H1 (cell line): ENCODE results near the gene NADK2. TPM values are rescaled to one million over a fixed set of nuclear protein-coding genes. Genes with fewer than 3 reads are reported as not detected.

Source experiments
- BCL11A ChIP-seq, 2 experiments: IDR thresholded peaks; one replicate each; pipeline ENCODE4 v1.6.1; 2011; ENCODE audit warnings: low read depth in 2 of 2, low read length in 2 of 2, mild to moderate bottlenecking in 2 of 2
- BRCA1 ChIP-seq: IDR thresholded peaks from 2 replicates; pipeline ENCODE4 v1.6.1; 2012; ENCODE audit warnings: low read depth, low read length, improper control_type of control experiment
- CHD1 ChIP-seq: IDR thresholded peaks from 2 replicates; pipeline ENCODE4 v1.6.1; 2012; ENCODE audit warnings: low read depth, low read length, improper control_type of control experiment
- E2F6 ChIP-seq: IDR thresholded peaks from 2 replicates; pipeline ENCODE4 v1.6.1; 2012; ENCODE audit warnings: inconsistent platforms
- EGR1 ChIP-seq: IDR thresholded peaks from 2 replicates; pipeline ENCODE4 v1.6.1; 2011; ENCODE audit warnings: low read depth, low read length, borderline replicate concordance
- HDAC2 ChIP-seq, 2 experiments: fragments of 300-600 bp in 1 of 2; sonication (generic) in 1 of 2; IDR thresholded peaks; 2 replicates each; pipeline ENCODE4 v1.6.1; 2011 to 2012; ENCODE audit warnings: low read depth in 2 of 2, low read length in 2 of 2, mild to moderate bottlenecking in 2 of 2, moderate library complexity in 2 of 2, borderline replicate concordance in 1 of 2, inconsistent platforms in 1 of 2
- HDAC6 ChIP-seq: IDR thresholded peaks from one replicate; pipeline ENCODE4 v1.7.1; 2012; ENCODE audit warnings: low read depth, mild to moderate bottlenecking, inconsistent platforms, low read length, moderate library complexity
- JUND ChIP-seq: IDR thresholded peaks from 2 replicates; pipeline ENCODE4 v1.6.1; 2011; ENCODE audit warnings: mild to moderate bottlenecking, improper control_type of control experiment, low read length
- KDM4A ChIP-seq: IDR thresholded peaks from one replicate; pipeline ENCODE4 v1.7.1; 2012; ENCODE audit warnings: low read depth, mild to moderate bottlenecking, moderate library complexity, low read length, inconsistent platforms; ENCODE audit not compliant: severe bottlenecking
- KDM5A ChIP-seq: fragments of 200-600 bp; IDR thresholded peaks from 2 replicates; pipeline ENCODE4 v1.7.1; 2012; ENCODE audit warnings: mild to moderate bottlenecking, low read length, inconsistent platforms, mixed read lengths
- MAX ChIP-seq: IDR thresholded peaks from 2 replicates; pipeline ENCODE4 v1.6.1; 2012; ENCODE audit warnings: inconsistent platforms
- POLR2A ChIP-seq, 2 experiments: IDR thresholded peaks; 1 replicate in 1 of 2; 2 replicates in 1 of 2; pipeline ENCODE4 v1.6.1; 2011; ENCODE audit warnings: low read depth in 2 of 2, low read length in 2 of 2, mild to moderate bottlenecking in 2 of 2; ENCODE audit errors: control extremely low read depth in 1 of 2
- POLR2AphosphoS5 ChIP-seq: IDR thresholded peaks from 2 replicates; pipeline ENCODE4 v1.6.1; 2011; ENCODE audit warnings: low read depth, low read length
- RBBP5 ChIP-seq: IDR thresholded peaks from 2 replicates; pipeline ENCODE4 v1.7.1; 2012; ENCODE audit warnings: low read depth, mild to moderate bottlenecking, inconsistent platforms, low read length, moderate library complexity, borderline replicate concordance
- RNF2 ChIP-seq: fragments of 200-900, 300-1000 bp; sonication (generic); IDR thresholded peaks from 2 replicates; pipeline ENCODE4 v1.7.1; 2016; ENCODE audit warnings: borderline replicate concordance, low read depth, mild to moderate bottlenecking, antibody characterized with exemption, low read length; ENCODE audit not compliant: poor library complexity, severe bottlenecking; ENCODE audit errors: missing control alignments
- SIX5 ChIP-seq: IDR thresholded peaks from 2 replicates; pipeline ENCODE4 v1.6.1; 2011; ENCODE audit warnings: mild to moderate bottlenecking, low read depth, low read length
- SP1 ChIP-seq: IDR thresholded peaks from 2 replicates; pipeline ENCODE4 v1.6.1; 2011; ENCODE audit warnings: low read depth, low read length
- SP4 ChIP-seq: IDR thresholded peaks from 2 replicates; pipeline ENCODE4 v1.6.1; 2012; ENCODE audit warnings: low read length, inconsistent platforms
- TBP ChIP-seq: IDR thresholded peaks from 2 replicates; pipeline ENCODE4 v1.6.1; 2011; ENCODE audit warnings: low read depth, low read length, improper control_type of control experiment
- YY1 ChIP-seq: IDR thresholded peaks from 2 replicates; pipeline ENCODE4 v1.6.1; 2011; ENCODE audit warnings: low read depth, mild to moderate bottlenecking, low read length
- polyA plus RNA-seq, 7 experiments: library from polyadenylated mRNA; depleted of rRNA in 3 of 7; stranded (reverse) in 5 of 7; unstranded in 2 of 7; fragments of >200 nt in 5 of 7; fragments of 200-250 nt in 2 of 7; gene quantifications; 1 replicate in 5 of 7; 2 replicates in 1 of 7; 4 replicates in 1 of 7; pipeline versions ENCODE4 v1.2.1 to v1.2.3, GENCODE V29; 2011 to 2013; ENCODE audit warnings: missing spikeins in 2 of 7, mixed read lengths in 2 of 7
- total RNA-seq: library from RNA; stranded (reverse); fragmentation: NEBNext Ultra II Directional; extraction: Animal tissue kit (Norgen Biotek cat#: 25700); gene quantifications from 2 replicates; pipeline ENCODE4 v1.2.1, GENCODE V29; 2021

Gene NADK2
- total and polyA plus RNA-seq, 2 of the 8 experiments (the other 6 are each of a cell fraction or from before 2014, with no cell fraction given): 3.4 to 16.1 TPM

- TF ChIP-seq RBBP5 (peak; percentile 81), CHD1 (no peak), HDAC6 (no peak), POLR2AphosphoS5 (peak; percentile 74), RNF2 (no peak), YY1 (0 out of 2 replicates have a peak, but pooled peaks have one; percentile 48), HDAC2 (IDR thresholded peaks at IDR 0.05; ENCODE audit: borderline replicate concordance in 1 of 2, low read depth in 2 of 2, low read length in 2 of 2) (peak; percentile 79 to 90; a peak in 2 of 4 replicates), TBP (peak; percentile 67), KDM4A (peak; percentile 52), E2F6 (peak; percentile 68), JUND (peak; percentile 4; the same call in 1 of the 2 replicates), SP1 (peak; percentile 19; the same call in 1 of the 2 replicates), POLR2A (IDR thresholded peaks at IDR 0.05; ENCODE audit: control extremely low read depth in 1 of 2, low read depth in 2 of 2, low read length in 2 of 2) (peak; percentile 56 to 86), EGR1 (peak; percentile 23; the same call in 1 of the 2 replicates), KDM5A (0 out of 2 replicates have a peak, but pooled peaks have one; percentile 44), BRCA1 (no peak), SIX5 (peak; percentile 85), MAX (peak; percentile 62; the same call in 1 of the 2 replicates), SP4 (0 out of 2 replicates have a peak, but pooled peaks have one; percentile 49), BCL11A (IDR thresholded peaks at IDR 0.05; ENCODE audit: low read depth in 2 of 2, low read length in 2 of 2) (no peak)
Measured at GRCh38 chr5:36151434-36152323, 90.0 kb downstream of the NADK2 start, which contains the start of the genes LMBRD2 and SKP2 (continued).
